OCI-LY1 (cell line): ENCODE data around the gene EIF3L.
A peak's percentile ranks its signal among the peaks of the same experiment; 100 is the strongest.

Experiments used
- H2AFZ ChIP-seq: fragments of 200-600 bp; sonication (generic), shearing (Covaris generic); 2 replicates; pipeline ENCODE4 v1.6.0; 2014; ENCODE audit warnings: antibody characterized with exemption, mild to moderate bottlenecking, low read length
- H3F3A ChIP-seq: fragments of 200-600 bp; sonication (generic), shearing (Covaris generic); 2 replicates; pipeline ENCODE4 v1.6.0; 2014; ENCODE audit warnings: mild to moderate bottlenecking, antibody characterized with exemption, low read length, moderate library complexity; ENCODE audit not compliant: insufficient read depth
- H3K27ac ChIP-seq: fragments of 200-600 bp; sonication (generic); 2 replicates; pipeline ENCODE4 v1.5.1; 2014; ENCODE audit warnings: low read length, mixed run types, mild to moderate bottlenecking, low read depth; ENCODE audit not compliant: poor library complexity, severe bottlenecking
- H3K27me3 ChIP-seq: fragments of 200-600 bp; sonication (generic); 2 replicates; pipeline ENCODE4 v1.6.0; 2014; ENCODE audit warnings: antibody characterized with exemption, mild to moderate bottlenecking, low read length, moderate library complexity; ENCODE audit not compliant: insufficient read depth
- H3K36me3 ChIP-seq: fragments of 200-600 bp; sonication (generic); 2 replicates; pipeline ENCODE4 v1.6.1; 2014; ENCODE audit warnings: mild to moderate bottlenecking, antibody characterized with exemption, low read length, moderate library complexity, mixed read lengths; ENCODE audit not compliant: insufficient read depth
- H3K4me1 ChIP-seq: fragments of 200-600 bp; sonication (generic); 2 replicates; pipeline ENCODE4 v1.5.1; 2014; ENCODE audit warnings: mild to moderate bottlenecking, low read length, moderate library complexity; ENCODE audit not compliant: insufficient read depth, severe bottlenecking
- H3K4me2 ChIP-seq: fragments of 200-600 bp; sonication (generic), shearing (Covaris generic); 2 replicates; pipeline ENCODE4 v1.6.1; 2014; ENCODE audit warnings: low read length
- H3K4me3 ChIP-seq: fragments of 200-600 bp; sonication (generic); 2 replicates; pipeline ENCODE4 v1.5.1; 2014; ENCODE audit warnings: low read length, low read depth, mild to moderate bottlenecking, mixed read lengths; ENCODE audit not compliant: poor library complexity, severe bottlenecking
- H3K79me2 ChIP-seq: fragments of 200-600 bp; shearing (Covaris generic); 2 replicates; pipeline ENCODE4 v1.6.1; 2016; ENCODE audit warnings: mixed run types, low read length, mixed read lengths; ENCODE audit not compliant: insufficient read depth
- H3K9ac ChIP-seq: fragments of 200-600 bp; sonication (generic), shearing (Covaris generic); 2 replicates; pipeline ENCODE4 v1.6.1; 2014; ENCODE audit warnings: mild to moderate bottlenecking, low read length, mixed read lengths
- H3K9me2 ChIP-seq: fragments of 200-600 bp; sonication (generic), shearing (Covaris generic); 2 replicates; pipeline ENCODE4 v1.6.1; 2014; ENCODE audit warnings: low read depth, mild to moderate bottlenecking, low read length, mixed read lengths
- H3K9me3 ChIP-seq: fragments of 200-600 bp; shearing (Covaris generic); 2 replicates; pipeline ENCODE4 v1.6.1; 2014; ENCODE audit warnings: low read length, mixed read lengths
- H4K20me1 ChIP-seq: fragments of 200-600 bp; sonication (generic), shearing (Covaris generic); 2 replicates; pipeline ENCODE4 v1.6.0; 2016; ENCODE audit warnings: mild to moderate bottlenecking, low read length; ENCODE audit not compliant: insufficient read depth
- EZH2 ChIP-seq: fragments of 200-600 bp; sonication (generic), shearing (Covaris generic); IDR thresholded peaks from 2 replicates; pipeline ENCODE4 v1.8.0; 2017; ENCODE audit warnings: borderline replicate concordance, mixed run types, mild to moderate bottlenecking, antibody characterized with exemption, low read length, moderate library complexity, mixed read lengths
- TF ChIP-seq, protein P1 (sequence below): fragments of 200-600 bp; sonication (generic), shearing (Covaris generic); IDR thresholded peaks from 2 replicates; pipeline ENCODE4 v1.5.1; 2017; ENCODE audit warnings: mild to moderate bottlenecking, antibody characterized with exemption, low read length, moderate library complexity, mixed read lengths

EIF3L gene

GRCh38 chr22:37884420-37884819 is 35.2 kb downstream of the EIF3L start:
- H3K36me3 ChIP-seq = peaks cover 72% of the 10 kb centered on the region
- no peak overlapping the region for H2AFZ ChIP-seq
- no peak overlapping the region for H3K4me2 ChIP-seq
- H4K20me1 ChIP-seq = no peaks in the 10 kb centered on the region
- no peaks in the 10 kb centered on the region for H3K79me2 ChIP-seq
- H3K4me1 ChIP-seq = no peaks in the 10 kb centered on the region
- H3K9me2 ChIP-seq = no peaks in the 10 kb centered on the region
- no peaks in the 10 kb centered on the region for H3K27me3 ChIP-seq
- H3K4me3 ChIP-seq = no peak overlapping the region
- H3K9me3 ChIP-seq = no peaks in the 10 kb centered on the region
- no peak overlapping the region for H3K9ac ChIP-seq
- TF ChIP-seq, protein P1, sequence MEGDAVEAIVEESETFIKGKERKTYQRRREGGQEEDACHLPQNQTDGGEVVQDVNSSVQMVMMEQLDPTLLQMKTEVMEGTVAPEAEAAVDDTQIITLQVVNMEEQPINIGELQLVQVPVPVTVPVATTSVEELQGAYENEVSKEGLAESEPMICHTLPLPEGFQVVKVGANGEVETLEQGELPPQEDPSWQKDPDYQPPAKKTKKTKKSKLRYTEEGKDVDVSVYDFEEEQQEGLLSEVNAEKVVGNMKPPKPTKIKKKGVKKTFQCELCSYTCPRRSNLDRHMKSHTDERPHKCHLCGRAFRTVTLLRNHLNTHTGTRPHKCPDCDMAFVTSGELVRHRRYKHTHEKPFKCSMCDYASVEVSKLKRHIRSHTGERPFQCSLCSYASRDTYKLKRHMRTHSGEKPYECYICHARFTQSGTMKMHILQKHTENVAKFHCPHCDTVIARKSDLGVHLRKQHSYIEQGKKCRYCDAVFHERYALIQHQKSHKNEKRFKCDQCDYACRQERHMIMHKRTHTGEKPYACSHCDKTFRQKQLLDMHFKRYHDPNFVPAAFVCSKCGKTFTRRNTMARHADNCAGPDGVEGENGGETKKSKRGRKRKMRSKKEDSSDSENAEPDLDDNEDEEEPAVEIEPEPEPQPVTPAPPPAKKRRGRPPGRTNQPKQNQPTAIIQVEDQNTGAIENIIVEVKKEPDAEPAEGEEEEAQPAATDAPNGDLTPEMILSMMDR = no peak
- no peak for TF ChIP-seq EZH2
- H3K27ac ChIP-seq = no peak overlapping the region
- H3F3A ChIP-seq = no peaks in the 10 kb centered on the region

- no peaks in the 10 kb centered on the region for H3F3A ChIP-seq
- H3K4me2 ChIP-seq = no peak overlapping the region
- no peaks in the 10 kb centered on the region for H3K9me2 ChIP-seq
- H4K20me1 ChIP-seq = no peaks in the 10 kb centered on the region
- no peaks in the 10 kb centered on the region for H3K79me2 ChIP-seq
- no peak overlapping the region for H3K4me3 ChIP-seq
- no peak overlapping the region for H2AFZ ChIP-seq
- peaks cover 69% of the 10 kb centered on the region for H3K36me3 ChIP-seq
- H3K9ac ChIP-seq = no peak overlapping the region
- H3K27me3 ChIP-seq = no peaks in the 10 kb centered on the region
- no peak overlapping the region for H3K27ac ChIP-seq
- H3K4me1 ChIP-seq = no peaks in the 10 kb centered on the region
- TF ChIP-seq, protein P1 = peak; percentile 16; the same call in 1 of the 2 replicates
- TF ChIP-seq EZH2 = no peak
- no peaks in the 10 kb centered on the region for H3K9me3 ChIP-seq
Observed at GRCh38 chr22:37887584-37888378, 38.6 kb downstream of the EIF3L start.

DNA sequence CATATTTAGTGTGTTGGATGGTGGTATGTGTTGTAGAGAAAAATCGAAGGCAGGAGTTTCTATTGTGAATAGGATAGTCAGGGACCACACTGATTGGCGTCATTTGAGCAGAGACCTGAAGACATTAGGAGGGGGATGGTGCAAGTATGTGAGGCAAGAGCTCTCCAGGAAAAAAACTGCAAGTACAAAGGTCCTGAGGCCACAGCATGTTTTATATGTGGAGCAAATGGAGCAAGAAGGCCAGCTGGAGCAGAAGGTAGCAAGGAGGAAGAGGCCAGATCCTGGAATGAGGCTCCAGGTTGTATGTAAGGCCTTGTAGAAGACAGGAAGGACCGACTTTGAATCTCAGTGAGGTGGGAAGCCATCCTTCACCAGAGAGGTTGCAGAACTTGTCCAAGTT is 42.7 kb downstream of the EIF3L start:
- Histone ChIP-seq H3K36me3 (peaks cover 47% of the 10 kb centered on the region), H3K4me1 (peaks cover 9% of the 10 kb centered on the region)
- TF ChIP-seq, protein P1 = no peak
- no peak for TF ChIP-seq EZH2

More for the DNA sequence above, 42.7 kb downstream of the EIF3L start:
- Histone ChIP-seq H3K9ac (no peak overlapping the region), H3F3A (no peaks in the 10 kb centered on the region), H3K4me3 (no peak overlapping the region), H3K79me2 (no peaks in the 10 kb centered on the region), H3K27me3 (no peaks in the 10 kb centered on the region), H2AFZ (no peak overlapping the region), H3K27ac (no peak overlapping the region), H3K9me2 (no peaks in the 10 kb centered on the region), H3K4me2 (no peak overlapping the region), H3K9me3 (no peaks in the 10 kb centered on the region), H4K20me1 (no peaks in the 10 kb centered on the region)
